Coronary artery (tissue), 2 donors: ENCODE results near the gene UBR4.

ENCODE experiments used
- DNase-seq: peaks from one replicate; pipeline ENCODE4 v3.0.0-alpha.2; 2017; ENCODE audit warnings: low spot score
- H3K27ac ChIP-seq, 2 donors: fragments of 200-600 bp; sonication (generic); one replicate each; pipeline ENCODE4 v1.5.1; 2016 to 2019
- H3K4me3 ChIP-seq: fragments of 200-600 bp; sonication (generic); 2 replicates; pipeline ENCODE4 v1.5.1; 2016; ENCODE audit warnings: mild to moderate bottlenecking, moderate library complexity
- CTCF ChIP-seq: fragments of 200-600 bp; sonication (generic); IDR thresholded peaks from one replicate; pipeline ENCODE4 v1.5.1; 2019; ENCODE audit warnings: antibody characterized with exemption

The UBR4 gene

GRCh38 chr1:19128968-19129514, 81.0 kb downstream of the UBR4 start:
- H3K4me3 ChIP-seq: no peak overlapping the region
- no peak overlapping the region for H3K27ac ChIP-seq
- DNase-seq: no peak
- TF ChIP-seq CTCF: no peak

- H3K27ac ChIP-seq: no peak overlapping the region
- no peak overlapping the region for H3K4me3 ChIP-seq
- DNase-seq: no peak
- TF ChIP-seq CTCF: no peak
Observed at GRCh38 chr1:19124273-19124672, 85.8 kb downstream of the UBR4 start.

- H3K27ac ChIP-seq: no peak overlapping the region
- DNase-seq: no peak
- TF ChIP-seq CTCF: no peak
- H3K4me3 ChIP-seq: no peak overlapping the region
Observed at GRCh38 chr1:19123837-19124236, 86.2 kb downstream of the UBR4 start.

GRCh38 chr1:19122668-19123067, 87.4 kb downstream of the UBR4 start:
- DNase-seq: no peak
- no peak overlapping the region for H3K27ac ChIP-seq
- TF ChIP-seq CTCF: no peak

GRCh38 chr1:19121192-19121591, 88.9 kb downstream of the UBR4 start:
- TF ChIP-seq CTCF: no peak
- Histone ChIP-seq H3K27ac (no peak overlapping the region), H3K4me3 (no peak overlapping the region)
- DNase-seq: no peak

More at GRCh38 chr1:19122668-19123067, 87.4 kb downstream of the UBR4 start:
- no peak overlapping the region for H3K4me3 ChIP-seq

GRCh38 chr1:19120070-19120469, 90.0 kb downstream of the UBR4 start:
- no peak for TF ChIP-seq CTCF
- H3K4me3 ChIP-seq: no peak overlapping the region
- DNase-seq: no peak
- H3K27ac ChIP-seq: no peak overlapping the region

- H3K4me3 ChIP-seq: no peak overlapping the region
- TF ChIP-seq CTCF: no peak
- no peak overlapping the region for H3K27ac ChIP-seq
- DNase-seq: no peak
Observed at GRCh38 chr1:19115082-19115808, 94.8 kb downstream of the UBR4 start.
